Stomach smooth muscle (tissue), 2 donors: ENCODE data around the gene PSME2.

ENCODE experiments used
- H3K27ac ChIP-seq: one replicate; pipeline ENCODE4 v1.7.0; 2013; ENCODE audit warnings: mild to moderate bottlenecking, low read length, inconsistent platforms
- H3K27me3 ChIP-seq, 2 donors: one replicate each; pipeline ENCODE4 v1.7.0; 2013; ENCODE audit warnings: low read length in 2 of 2; ENCODE audit not compliant: insufficient read depth in 2 of 2, control insufficient read depth in 1 of 2
- H3K36me3 ChIP-seq, 2 donors: one replicate each; pipeline ENCODE4 v1.7.0; 2013; ENCODE audit warnings: low read length in 2 of 2; ENCODE audit not compliant: control insufficient read depth in 2 of 2, insufficient read depth in 2 of 2
- H3K4me1 ChIP-seq: one replicate; pipeline ENCODE4 v1.7.0; 2013; ENCODE audit warnings: low read length; ENCODE audit not compliant: control insufficient read depth, insufficient read depth
- H3K4me3 ChIP-seq, 2 donors: one replicate each; pipeline ENCODE4 v1.7.0; 2013; ENCODE audit warnings: low read length in 2 of 2
- H3K9ac ChIP-seq, 2 donors: one replicate each; pipeline ENCODE4 v1.7.0; 2013; ENCODE audit warnings: low read length in 2 of 2, mild to moderate bottlenecking in 1 of 2
- H3K9me3 ChIP-seq, 2 donors: one replicate each; pipeline ENCODE4 v1.7.0; 2013; ENCODE audit warnings: low read length in 2 of 2; ENCODE audit not compliant: control insufficient read depth in 2 of 2
- donor health status: healthy.
- donor health status: Pancreatic carcinoma.

The PSME2 gene

DNA sequence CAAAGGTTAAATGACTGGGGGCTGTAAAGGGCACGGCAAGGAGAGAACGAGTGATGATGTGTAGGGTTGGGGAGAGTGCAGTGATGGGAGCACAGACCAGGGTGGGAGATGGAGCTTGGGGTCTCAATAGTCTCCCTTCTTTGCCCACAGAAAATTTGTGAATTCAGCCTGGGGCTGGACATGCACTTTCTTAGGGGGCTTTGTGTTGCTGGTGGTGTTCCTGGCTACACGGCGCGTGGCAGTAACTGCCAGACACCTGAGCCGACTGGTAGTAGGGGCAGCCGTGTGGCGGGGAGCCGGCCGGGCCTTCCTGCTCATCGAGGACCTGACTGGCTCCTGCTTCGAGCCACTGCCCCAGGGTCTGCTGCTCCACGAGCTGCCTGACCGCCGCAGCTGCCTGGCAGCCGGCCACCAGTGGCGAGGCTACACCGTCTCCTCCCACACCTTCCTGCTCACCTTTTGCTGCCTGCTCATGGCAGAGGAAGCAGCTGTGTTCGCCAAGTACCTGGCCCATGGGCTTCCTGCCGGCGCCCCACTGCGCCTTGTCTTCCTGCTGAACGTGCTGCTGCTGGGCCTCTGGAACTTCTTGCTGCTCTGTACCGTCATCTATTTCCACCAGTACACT, 14.2 kb downstream of the PSME2 start:
- H3K27me3 ChIP-seq = no peaks in the 10 kb centered on the region
- H3K9me3 ChIP-seq = no peaks in the 10 kb centered on the region
- peaks cover 15% of the 10 kb centered on the region for H3K4me1 ChIP-seq
- no peak overlapping the region for H3K9ac ChIP-seq
- H3K4me3 ChIP-seq = no peak overlapping the region
- no peaks in the 10 kb centered on the region for H3K36me3 ChIP-seq
- H3K27ac ChIP-seq = no peak overlapping the region

DNA sequence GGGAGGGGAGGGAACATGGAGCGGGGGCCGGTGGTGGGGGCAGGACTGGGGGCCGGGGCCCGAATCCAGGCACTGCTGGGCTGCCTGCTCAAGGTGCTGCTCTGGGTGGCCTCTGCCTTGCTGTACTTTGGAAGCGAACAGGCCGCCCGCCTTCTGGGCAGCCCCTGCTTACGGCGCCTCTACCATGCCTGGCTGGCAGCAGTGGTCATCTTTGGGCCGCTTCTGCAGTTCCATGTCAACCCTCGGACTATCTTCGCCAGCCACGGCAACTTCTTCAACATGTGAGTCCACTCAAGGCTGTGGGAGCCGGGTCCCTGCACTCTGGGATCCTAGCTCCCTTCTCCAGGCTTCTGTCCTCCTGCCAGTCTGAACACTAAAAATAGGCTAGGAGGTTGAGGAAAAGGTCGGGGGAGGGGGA, 14.9 kb downstream of the PSME2 start:
- H3K4me3 ChIP-seq = no peak overlapping the region
- H3K9ac ChIP-seq = no peak overlapping the region
- H3K9me3 ChIP-seq = no peaks in the 10 kb centered on the region
- no peaks in the 10 kb centered on the region for H3K27me3 ChIP-seq
- H3K4me1 ChIP-seq = peaks cover 9% of the 10 kb centered on the region
- H3K27ac ChIP-seq = no peak overlapping the region
- H3K36me3 ChIP-seq = no peaks in the 10 kb centered on the region

DNA sequence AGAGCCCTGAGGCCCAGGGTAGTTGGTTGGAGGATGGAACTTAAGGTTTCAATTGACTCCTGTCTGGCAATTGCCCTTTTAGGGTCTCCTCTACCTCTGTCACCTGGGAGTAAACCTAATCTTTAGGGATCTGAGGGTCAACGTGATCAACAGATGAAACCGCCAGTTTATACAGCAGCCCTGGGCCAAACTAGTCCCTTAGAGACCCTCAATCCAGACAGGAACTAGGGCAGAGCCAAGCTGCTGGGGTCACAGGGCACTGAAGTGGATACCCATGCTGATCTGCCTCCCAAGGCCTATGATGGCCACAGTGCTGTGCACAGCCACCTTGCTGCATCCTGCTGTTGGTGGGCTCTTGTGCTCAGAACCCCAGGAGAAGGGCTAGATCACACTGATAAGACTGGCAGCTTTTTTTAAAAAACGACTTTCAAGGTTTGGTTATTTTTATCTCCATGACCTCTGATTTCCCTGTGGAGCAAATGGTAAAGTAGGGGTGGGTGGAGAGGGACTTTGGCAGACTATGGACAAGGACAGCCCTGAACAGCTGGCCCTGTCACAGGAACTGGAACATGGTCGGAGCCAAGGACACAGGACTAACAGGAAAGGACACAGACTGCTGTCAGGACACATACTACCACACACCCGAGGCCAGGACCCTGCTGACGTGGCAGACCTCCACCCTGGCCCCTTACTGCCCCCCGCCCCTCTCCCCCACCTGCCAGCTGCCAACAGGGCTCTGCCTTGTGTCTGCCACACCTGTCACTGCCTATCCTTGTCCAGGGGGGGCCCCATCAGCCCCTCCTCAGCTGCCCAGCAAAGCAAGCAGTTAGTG, 15.5 kb downstream of the PSME2 start:
- Histone ChIP-seq H3K27me3 (no peaks in the 10 kb centered on the region), H3K9ac (no peak overlapping the region), H3K4me1 (peaks cover 5% of the 10 kb centered on the region), H3K9me3 (no peaks in the 10 kb centered on the region), H3K27ac (no peak overlapping the region), H3K36me3 (no peaks in the 10 kb centered on the region), H3K4me3 (no peak overlapping the region)

DNA sequence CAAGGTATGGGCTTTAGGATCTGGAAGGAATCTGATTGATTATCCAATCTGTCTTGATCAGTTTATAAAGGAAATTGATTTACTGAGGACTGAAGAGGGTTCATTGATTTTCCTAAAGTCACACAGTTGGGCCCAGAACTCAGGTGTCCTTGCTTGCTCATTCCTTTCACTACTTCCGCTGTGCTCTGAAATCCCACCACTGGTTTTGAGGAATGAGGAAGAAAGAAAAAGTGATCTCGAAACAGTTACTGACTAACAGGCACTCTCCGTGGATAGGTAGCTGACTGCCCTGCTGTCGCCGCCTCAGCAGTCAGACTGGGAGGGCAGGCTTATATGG, 16.1 kb downstream of the PSME2 start, which contains the start of gene FITM1:
TSS of gene FITM1 (plus strand) at position 280 of the 337 bp plus-strand sequence. CDS start 905 bp downstream, outside the sequence.
- Histone ChIP-seq H3K27me3 (no peaks in the 10 kb centered on the region), H3K9ac (no peak within 1 kb of the TSS), H3K36me3 (no peaks in the 10 kb centered on the region), H3K4me3 (no peak within 1 kb of the TSS), H3K9me3 (no peaks in the 10 kb centered on the region), H3K27ac (no peak within 1 kb of the TSS), H3K4me1 (peaks cover 1% of the 10 kb centered on the region)

DNA sequence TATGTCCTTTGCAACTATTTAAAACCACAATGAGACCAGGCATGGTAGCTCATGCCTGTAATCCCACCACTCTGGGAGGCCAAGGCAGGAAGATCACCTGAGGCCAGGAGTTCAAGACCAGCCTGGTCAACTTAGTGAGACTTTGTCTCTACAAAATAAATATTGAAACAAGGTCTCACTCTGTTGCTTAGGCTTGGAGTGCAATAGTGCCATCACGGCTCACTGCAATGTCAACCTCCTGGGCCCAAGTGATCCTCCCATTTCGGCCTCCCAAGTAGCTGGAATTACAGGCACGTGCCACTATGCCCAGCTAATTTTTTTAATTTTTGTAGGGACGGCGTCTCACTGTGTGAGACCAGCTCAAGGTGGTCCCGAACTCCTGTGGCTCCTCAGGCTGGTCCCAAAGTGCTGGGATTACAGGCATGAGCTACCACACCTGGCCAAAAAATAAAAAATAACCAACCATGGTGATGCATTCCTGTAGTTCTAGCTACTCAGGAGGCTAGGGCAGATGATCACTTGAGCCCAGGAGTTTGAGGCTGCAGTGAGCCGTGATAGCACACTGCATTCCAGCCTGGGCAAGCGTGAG, 16.9 kb downstream of the PSME2 start:
- Histone ChIP-seq H3K27ac (no peak overlapping the region), H3K27me3 (no peaks in the 10 kb centered on the region), H3K4me1 (no peaks in the 10 kb centered on the region), H3K9ac (no peak overlapping the region), H3K36me3 (no peaks in the 10 kb centered on the region), H3K9me3 (no peaks in the 10 kb centered on the region), H3K4me3 (no peak overlapping the region)

DNA sequence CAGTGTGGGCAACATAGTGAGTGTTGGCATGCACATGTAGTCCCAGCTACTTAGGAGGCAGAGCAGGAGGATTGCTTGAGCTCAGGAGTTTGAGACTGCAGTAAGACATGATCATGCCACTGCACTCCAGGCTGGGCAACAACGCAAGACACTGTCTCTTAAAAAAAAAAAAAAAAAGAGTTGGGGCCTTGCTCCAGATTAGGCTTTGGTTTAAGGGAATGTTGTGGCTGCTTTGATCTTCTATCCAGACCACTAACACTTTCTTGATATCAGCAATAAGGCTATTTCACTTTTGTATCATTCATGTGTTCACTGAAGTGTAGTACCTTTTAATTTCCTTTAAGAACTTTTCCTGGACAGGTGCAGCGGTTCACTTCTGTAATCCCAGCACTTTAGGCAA, 18.7 kb downstream of the PSME2 start:
- H3K9ac ChIP-seq = no peak overlapping the region
- no peaks in the 10 kb centered on the region for H3K9me3 ChIP-seq
- no peak overlapping the region for H3K27ac ChIP-seq
- H3K4me3 ChIP-seq = no peak overlapping the region
- H3K36me3 ChIP-seq = peaks cover 8 to 9% of the 10 kb centered on the region in 2 donors
- no peaks in the 10 kb centered on the region for H3K27me3 ChIP-seq
- H3K4me1 ChIP-seq = no peaks in the 10 kb centered on the region

DNA sequence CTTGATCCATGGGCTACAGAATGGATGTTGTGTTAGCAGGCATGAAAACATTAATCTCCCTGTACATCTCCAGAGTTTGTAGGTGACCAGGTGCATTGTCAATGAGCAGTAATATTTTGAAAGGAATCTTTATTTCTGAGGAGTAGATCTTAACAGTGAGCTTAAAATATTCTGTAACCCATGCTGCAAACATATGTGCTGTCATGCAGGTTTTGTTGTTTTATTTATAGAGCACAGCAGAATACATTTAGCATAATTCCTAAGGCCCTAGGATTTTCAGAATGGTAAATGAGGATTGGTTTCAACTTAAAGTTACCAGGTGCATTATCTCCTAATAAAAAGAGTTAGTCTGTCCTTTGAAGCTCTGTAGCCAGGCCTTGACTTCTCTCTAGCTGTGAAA, 19.5 kb downstream of the PSME2 start:
- no peaks in the 10 kb centered on the region for H3K9me3 ChIP-seq
- H3K4me3 ChIP-seq = no peak overlapping the region
- no peaks in the 10 kb centered on the region for H3K27me3 ChIP-seq
- H3K27ac ChIP-seq = no peak overlapping the region
- no peaks in the 10 kb centered on the region for H3K4me1 ChIP-seq
- H3K9ac ChIP-seq = no peak overlapping the region
- peaks cover 11 to 13% of the 10 kb centered on the region in 2 donors for H3K36me3 ChIP-seq

DNA sequence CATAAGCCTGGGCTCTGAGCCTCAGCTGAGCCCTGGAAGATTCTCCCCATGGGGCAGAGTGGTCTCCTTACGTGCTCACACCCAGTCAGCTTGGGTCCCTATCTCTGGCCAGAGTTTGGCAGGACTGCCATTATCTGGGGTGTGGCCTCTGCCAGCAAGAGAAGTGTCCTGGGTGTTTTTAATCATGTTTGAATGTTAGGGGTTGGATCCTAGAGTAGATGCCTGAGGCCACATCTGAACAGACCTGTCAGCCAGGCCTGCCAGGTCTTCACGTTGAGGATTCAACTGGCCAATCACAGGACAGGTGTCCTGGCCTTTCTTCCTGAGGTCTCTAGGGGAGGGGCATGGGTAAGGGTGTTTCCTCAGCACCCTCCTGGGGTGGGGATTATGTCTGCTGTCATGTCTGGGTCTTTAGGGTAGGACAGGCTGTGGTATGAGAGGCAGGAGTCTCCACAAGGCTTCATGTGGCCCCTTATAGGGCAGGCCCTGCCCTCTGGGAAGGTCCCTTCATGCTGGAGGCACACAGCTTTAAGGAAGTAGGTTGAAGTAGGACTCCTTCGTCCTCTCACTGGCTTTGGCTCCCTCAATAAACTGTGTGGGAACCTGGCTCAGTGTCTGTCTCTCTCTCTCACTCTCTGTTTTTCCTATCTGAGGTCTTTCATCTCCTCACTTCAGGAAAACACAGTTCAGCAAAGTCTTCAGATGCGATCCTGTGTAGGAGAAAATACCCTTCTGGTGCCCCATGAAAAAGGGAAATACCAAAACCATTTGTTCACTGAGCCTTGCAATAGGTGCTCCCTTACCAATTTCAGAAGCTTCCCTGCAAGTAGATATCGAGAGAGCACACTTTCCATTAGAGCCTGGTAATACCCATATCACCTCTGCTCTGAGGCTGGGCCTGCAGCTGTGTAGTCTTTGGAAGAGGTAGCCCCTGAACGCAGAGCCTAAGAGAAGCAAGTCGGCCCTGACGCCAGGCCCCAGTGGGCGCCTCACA, 22.7 kb downstream of the PSME2 start:
- no peak overlapping the region for H3K27ac ChIP-seq

DNA sequence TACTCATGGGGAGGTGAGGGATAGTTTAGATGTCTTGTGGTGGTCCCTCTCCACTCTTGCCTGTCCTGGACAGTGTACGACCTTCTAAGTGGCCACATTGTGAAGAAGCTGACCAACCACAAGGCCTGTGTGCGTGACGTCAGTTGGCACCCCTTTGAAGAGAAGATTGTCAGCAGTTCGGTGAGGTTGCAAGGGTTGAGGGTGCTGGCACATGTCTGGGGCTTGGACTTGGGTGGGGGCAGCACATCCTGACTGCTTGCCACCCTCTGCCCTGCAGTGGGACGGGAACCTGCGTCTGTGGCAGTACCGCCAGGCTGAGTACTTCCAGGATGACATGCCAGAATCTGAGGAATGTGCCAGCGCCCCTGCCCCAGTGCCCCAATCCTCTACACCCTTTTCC, 23.5 kb downstream of the PSME2 start:
- Histone ChIP-seq H3K4me1 (no peaks in the 10 kb centered on the region), H3K9ac (no peak overlapping the region), H3K9me3 (no peaks in the 10 kb centered on the region), H3K27me3 (no peaks in the 10 kb centered on the region), H3K27ac (no peak overlapping the region), H3K4me3 (no peak overlapping the region), H3K36me3 (peaks cover 42 to 44% of the 10 kb centered on the region in 2 donors)

More for the DNA sequence above, 22.7 kb downstream of the PSME2 start:
- Histone ChIP-seq H3K27me3 (no peaks in the 10 kb centered on the region), H3K4me1 (no peaks in the 10 kb centered on the region), H3K4me3 (no peak overlapping the region), H3K9me3 (no peaks in the 10 kb centered on the region), H3K36me3 (peaks cover 34 to 36% of the 10 kb centered on the region in 2 donors), H3K9ac (no peak overlapping the region)

DNA sequence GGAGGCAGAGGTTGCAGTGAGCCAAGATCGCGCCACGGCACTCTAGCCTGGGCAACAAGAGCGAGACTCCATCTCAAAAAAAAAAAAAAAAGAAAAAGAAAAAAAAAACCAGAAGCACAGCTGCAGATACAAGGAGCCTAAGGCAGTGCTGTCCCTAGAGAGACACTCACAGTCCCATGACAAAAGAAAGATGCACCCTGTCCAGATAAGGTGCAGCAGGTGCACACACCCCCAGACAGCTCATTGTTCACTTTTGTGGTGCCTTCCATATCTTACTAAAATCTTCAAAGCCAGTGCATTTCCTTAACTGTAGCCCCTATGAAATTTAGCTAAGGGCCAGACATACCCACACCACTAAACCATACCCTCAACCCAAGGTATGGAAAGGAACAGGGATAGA, 24.0 kb downstream of the PSME2 start:
- Histone ChIP-seq H3K4me1 (no peaks in the 10 kb centered on the region), H3K4me3 (no peak overlapping the region), H3K9me3 (no peaks in the 10 kb centered on the region), H3K9ac (no peak overlapping the region), H3K27me3 (no peaks in the 10 kb centered on the region), H3K36me3 (peaks cover 47% of the 10 kb centered on the region in 2 donors), H3K27ac (no peak overlapping the region)
